Measurements from ENCODE around the gene INSR. TPM values are rescaled to one million over a fixed set of nuclear protein-coding genes. Genes with fewer than 3 reads are reported as not detected.
A peak's percentile ranks its signal among the peaks of the same experiment; 100 is the strongest.

INSR gene
- polyA plus RNA-seq, 1 of the 3 experiments (the other 2 are of a cell fraction), result 3.6 TPM

DNA sequence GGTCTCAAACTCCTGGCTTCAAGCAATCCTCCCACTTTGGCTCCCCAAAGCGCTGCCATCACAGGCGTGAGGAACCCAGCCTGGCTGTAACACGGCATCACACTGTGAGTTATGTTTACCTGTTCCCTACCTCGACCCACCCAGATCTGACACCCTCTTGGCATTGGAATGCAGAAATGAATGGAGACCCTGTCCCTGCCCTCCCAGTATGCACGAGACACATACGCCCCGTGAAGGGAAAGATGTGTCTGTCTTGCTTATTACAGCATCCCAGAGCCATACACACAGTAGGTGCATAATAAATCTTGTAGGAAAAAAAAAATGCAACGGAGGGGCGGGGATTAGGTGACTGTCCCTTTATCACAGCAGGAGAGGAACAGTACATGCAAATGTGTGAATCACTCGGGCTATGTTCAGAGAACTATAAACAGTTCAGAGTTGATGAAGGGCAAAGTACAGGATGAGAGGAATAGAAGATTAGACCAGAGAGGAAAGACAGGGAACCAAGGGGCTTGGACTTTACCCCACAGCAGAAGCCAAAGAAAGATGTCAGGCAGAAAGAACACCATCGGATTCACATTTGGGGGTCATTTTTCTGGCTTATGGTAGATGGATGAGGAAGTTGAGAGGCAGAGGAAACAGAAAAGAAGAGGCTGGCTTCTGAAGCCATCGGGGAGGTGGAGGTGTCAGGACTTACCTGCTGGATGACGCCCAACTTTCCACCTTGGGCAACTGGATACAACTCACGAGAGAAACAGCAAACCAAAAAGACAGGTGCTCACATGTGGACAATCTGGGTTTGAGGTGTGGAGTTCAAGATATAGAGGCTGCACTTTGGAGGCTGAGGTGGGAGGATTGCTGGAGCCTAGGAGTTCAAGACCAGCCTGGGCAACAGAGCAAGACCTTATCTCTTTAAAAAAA is 94.3 kb downstream of the INSR start (continued):
- TF ChIP-seq CHD2 (IDR thresholded peaks at IDR 0.05; ENCODE audit: low read length, partially characterized antibody) (no peak), NRF1 (IDR thresholded peaks at IDR 0.05; ENCODE audit: low read depth, low read length) (no peak)
- TF ChIP-seq, protein P1, sequence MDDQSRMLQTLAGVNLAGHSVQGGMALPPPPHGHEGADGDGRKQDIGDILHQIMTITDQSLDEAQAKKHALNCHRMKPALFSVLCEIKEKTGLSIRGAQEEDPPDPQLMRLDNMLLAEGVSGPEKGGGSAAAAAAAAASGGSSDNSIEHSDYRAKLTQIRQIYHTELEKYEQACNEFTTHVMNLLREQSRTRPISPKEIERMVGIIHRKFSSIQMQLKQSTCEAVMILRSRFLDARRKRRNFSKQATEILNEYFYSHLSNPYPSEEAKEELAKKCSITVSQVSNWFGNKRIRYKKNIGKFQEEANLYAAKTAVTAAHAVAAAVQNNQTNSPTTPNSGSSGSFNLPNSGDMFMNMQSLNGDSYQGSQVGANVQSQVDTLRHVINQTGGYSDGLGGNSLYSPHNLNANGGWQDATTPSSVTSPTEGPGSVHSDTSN (IDR thresholded peaks at IDR 0.05), result no peak

DNA sequence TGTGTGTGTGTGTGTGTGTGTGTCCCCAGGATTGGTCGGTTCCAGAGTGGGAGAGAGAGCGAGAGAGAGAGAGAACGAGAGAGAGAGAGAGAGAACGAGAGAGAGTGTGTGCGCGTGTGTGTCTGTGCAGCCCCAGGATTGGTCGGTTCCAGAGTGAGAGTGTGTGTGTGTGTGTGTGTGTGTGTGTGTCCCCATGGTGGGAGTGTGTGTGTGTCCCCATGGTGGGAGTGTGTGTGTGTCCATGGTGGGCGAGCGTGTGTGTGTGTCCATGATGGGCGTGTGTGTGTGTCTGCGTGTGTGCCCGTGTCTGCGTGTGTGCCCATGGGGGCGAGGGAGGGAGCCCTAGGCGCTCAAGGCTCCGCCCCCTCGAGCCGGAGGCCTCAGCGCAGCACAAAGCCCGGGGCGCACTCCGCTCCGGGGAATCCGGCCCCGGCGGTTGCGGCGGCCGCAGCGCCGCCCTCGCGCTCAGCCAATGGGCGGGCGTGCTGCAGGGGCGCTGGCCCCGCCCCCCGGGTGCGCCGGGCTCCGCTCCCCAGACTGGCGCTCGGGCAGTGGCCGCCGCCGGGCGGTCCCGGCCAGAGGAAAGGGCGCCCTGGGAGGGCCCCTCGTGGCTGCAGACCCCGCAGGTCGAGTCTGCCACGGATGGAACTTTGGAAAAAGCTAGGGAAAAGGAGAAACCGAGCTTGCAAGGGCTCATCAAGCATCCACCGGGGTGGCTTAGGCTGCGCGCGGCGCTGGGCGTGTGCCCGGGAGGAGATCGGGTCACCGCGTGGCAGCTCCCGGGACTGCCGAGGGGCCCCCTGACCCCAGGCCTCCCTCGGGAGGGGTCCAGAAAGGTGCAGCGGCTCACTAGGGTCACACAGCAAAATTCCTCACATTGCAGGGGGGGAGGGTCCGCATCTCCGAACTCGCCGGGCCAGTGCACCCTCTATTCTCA is 96.2 kb downstream of the INSR start:
- no peaks in the 10 kb centered on the region for H3K9me3 ChIP-seq
- CTCF ChIA-PET, result interaction anchor here (0.8 to 1.1 kb wide), 2 partner anchors 96 to 99 kb away, joined by 4 to 9 read pairs; partner anchors contain the start of gene INSR
- no peaks in the 10 kb centered on the region for H3K36me3 ChIP-seq (replicated peaks in 1 of 2; ENCODE audit: control insufficient read depth in 1 of 2, insufficient read depth in 2 of 2, low read length in 1 of 2)
- no peaks in the 10 kb centered on the region for H3K9me2 ChIP-seq
- 0% methylated on average over 14 of the region's 72 CpGs for WGBS (ENCODE audit: low lambda C conversion rate)
- peak overlapping the region; percentile 92 for H3K4me2 ChIP-seq
- H3F3A ChIP-seq (replicated peaks; ENCODE audit: insufficient read depth), result peaks cover 5% of the 10 kb centered on the region
- peak; percentile 40; the same call in 1 of the 2 replicates for TF ChIP-seq MXI1 (IDR thresholded peaks at IDR 0.05; ENCODE audit: low read depth, low read length)
- 0 out of 2 replicates have a peak, but pooled peaks have one; percentile 17 for TF ChIP-seq SMC3 (IDR thresholded peaks at IDR 0.05; ENCODE audit: low read depth, low read length)
- no peak for TF ChIP-seq TCF12 (IDR thresholded peaks at IDR 0.05)
- TF ChIP-seq RFX5 (IDR thresholded peaks at IDR 0.05; ENCODE audit: low read length), result 0 out of 2 replicates have a peak, but pooled peaks have one; percentile 23
- TF ChIP-seq YY1 (IDR thresholded peaks at IDR 0.05; ENCODE audit: low read depth), result peak; percentile 42; the same call in 1 of the 2 replicates
- TF ChIP-seq RAD21 (IDR thresholded peaks at IDR 0.05; ENCODE audit: low read length), result no peak
- peak; percentile 70; the same call in 1 of the 2 replicates for TF ChIP-seq POLR2AphosphoS5 (IDR thresholded peaks at IDR 0.05; ENCODE audit: low read depth, low read length)
- peak; percentile 35 for TF ChIP-seq CHD2 (IDR thresholded peaks at IDR 0.05; ENCODE audit: low read length, partially characterized antibody)
- TF ChIP-seq, protein P2, sequence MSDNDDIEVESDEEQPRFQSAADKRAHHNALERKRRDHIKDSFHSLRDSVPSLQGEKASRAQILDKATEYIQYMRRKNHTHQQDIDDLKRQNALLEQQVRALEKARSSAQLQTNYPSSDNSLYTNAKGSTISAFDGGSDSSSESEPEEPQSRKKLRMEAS (IDR thresholded peaks at IDR 0.05; ENCODE audit: low read depth), result peak; percentile 45
- TF ChIP-seq NRF1 (IDR thresholded peaks at IDR 0.05; ENCODE audit: low read depth, low read length), result peak; percentile 50
- TF ChIP-seq EZH2phosphoT487 (IDR thresholded peaks at IDR 0.05; ENCODE audit: borderline replicate concordance, low read depth), result no peak
- no peak for TF ChIP-seq ELF1 (IDR thresholded peaks at IDR 0.05)
- TF ChIP-seq, protein P3, sequence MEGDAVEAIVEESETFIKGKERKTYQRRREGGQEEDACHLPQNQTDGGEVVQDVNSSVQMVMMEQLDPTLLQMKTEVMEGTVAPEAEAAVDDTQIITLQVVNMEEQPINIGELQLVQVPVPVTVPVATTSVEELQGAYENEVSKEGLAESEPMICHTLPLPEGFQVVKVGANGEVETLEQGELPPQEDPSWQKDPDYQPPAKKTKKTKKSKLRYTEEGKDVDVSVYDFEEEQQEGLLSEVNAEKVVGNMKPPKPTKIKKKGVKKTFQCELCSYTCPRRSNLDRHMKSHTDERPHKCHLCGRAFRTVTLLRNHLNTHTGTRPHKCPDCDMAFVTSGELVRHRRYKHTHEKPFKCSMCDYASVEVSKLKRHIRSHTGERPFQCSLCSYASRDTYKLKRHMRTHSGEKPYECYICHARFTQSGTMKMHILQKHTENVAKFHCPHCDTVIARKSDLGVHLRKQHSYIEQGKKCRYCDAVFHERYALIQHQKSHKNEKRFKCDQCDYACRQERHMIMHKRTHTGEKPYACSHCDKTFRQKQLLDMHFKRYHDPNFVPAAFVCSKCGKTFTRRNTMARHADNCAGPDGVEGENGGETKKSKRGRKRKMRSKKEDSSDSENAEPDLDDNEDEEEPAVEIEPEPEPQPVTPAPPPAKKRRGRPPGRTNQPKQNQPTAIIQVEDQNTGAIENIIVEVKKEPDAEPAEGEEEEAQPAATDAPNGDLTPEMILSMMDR (IDR thresholded peaks at IDR 0.05), result peak; percentile 27; the same call in 1 of the 2 replicates
- H3K4me3 ChIP-seq (ENCODE audit: low read depth in 2 of 2, low read length in 1 of 2), result peak overlapping the region; percentile 58 to 79
- H3K79me2 ChIP-seq (ENCODE audit: insufficient read depth), result no peaks in the 10 kb centered on the region
- peaks cover 3% of the 10 kb centered on the region in 2 experiments; a peak in 1 of 4 replicates for H3K4me1 ChIP-seq (ENCODE audit: control insufficient read depth in 1 of 2, insufficient read depth in 2 of 2, low read depth in 1 of 2, low read length in 1 of 2)
- POLR2A ChIA-PET, result interaction anchor here (0.5 to 1.5 kb wide), 3 partner anchors 90 to 418 kb away, joined by 4 to 13 read pairs (median 5); partner anchors contain the start of gene INSR
- H3K27me3 ChIP-seq (ENCODE audit: insufficient read depth), result no peaks in the 10 kb centered on the region
- H4K20me1 ChIP-seq (ENCODE audit: insufficient read depth), result no peaks in the 10 kb centered on the region
- H3K27ac ChIP-seq (ENCODE audit: low read depth in 2 of 2, low read length in 1 of 2), result peak overlapping the region; percentile 33 to 58; a peak in 1 of 4 replicates
- H3K9ac ChIP-seq, result peak overlapping the region; percentile 71
- peak overlapping the region; percentile 91 for H2AFZ ChIP-seq (ENCODE audit: low read depth)
- DNase-seq, result peak; percentile 97
